Measurements from ENCODE around the gene ZNF862. TPM values are rescaled to one million over a fixed set of nuclear protein-coding genes. Genes with fewer than 3 reads are reported as not detected.

The ZNF862 gene
- total and polyA plus RNA-seq, 2 of the 8 experiments (the other 6 are each of a cell fraction or from before 2014, with no cell fraction given): 1.8 to 3.9 TPM

DNA sequence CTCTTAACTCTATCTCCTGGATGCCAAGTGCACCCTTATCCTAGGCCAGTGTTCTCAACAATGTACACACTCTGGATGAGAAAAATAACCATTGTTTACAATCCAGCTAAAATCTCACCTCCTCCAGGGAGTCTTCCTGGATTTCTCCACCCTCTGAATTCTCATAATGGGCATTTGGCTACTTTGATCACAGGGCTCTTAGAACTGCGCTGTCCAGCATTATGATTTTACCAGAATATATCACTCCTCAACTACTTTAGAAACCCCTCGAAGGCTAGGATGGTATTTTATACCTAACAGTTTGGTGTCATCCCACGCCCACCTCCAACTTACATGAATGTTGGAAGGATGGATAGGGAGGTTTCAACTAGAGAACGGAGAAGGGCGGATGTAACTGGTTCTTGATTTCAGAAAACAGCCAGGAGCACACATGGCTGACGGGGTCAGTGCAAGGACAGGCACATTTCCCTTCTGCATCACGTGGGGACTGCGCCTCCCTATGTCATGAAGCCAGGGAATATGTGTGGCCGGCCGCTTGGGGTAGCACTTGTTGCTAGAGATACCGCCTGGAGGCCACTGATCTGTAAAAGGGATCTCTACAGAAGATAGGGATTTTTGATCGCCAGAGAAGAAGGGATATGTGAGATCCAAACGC, 34.4 kb downstream of the ZNF862 start (continued):
- TF ChIP-seq RBBP5 (IDR thresholded peaks at IDR 0.05; ENCODE audit: borderline replicate concordance, low read depth, low read length) (no peak), SAP30 (IDR thresholded peaks at IDR 0.05; ENCODE audit: insufficient read depth, insufficient replicate concordance, low read length) (no peak), KDM1A (IDR thresholded peaks at IDR 0.05; ENCODE audit: borderline replicate concordance, low read length) (peak; percentile 53; the same call in 1 of the 2 replicates), EP300 (IDR thresholded peaks at IDR 0.05; ENCODE audit: borderline replicate concordance in 1 of 2, low read depth in 2 of 2, low read length in 2 of 2) (no peak), GTF2F1 (IDR thresholded peaks at IDR 0.05; ENCODE audit: borderline replicate concordance, low read depth, low read length) (no peak), POU5F1 (IDR thresholded peaks at IDR 0.05; ENCODE audit: low read depth, low read length) (no peak), NANOG (IDR thresholded peaks at IDR 0.05; ENCODE audit: insufficient read depth, low read depth, low read length, poor library complexity, severe bottlenecking) (no peak), TBP (IDR thresholded peaks at IDR 0.05; ENCODE audit: low read depth, low read length) (no peak), TEAD4 (IDR thresholded peaks at IDR 0.05; ENCODE audit: low read depth, low read length) (no peak), EGR1 (IDR thresholded peaks at IDR 0.05; ENCODE audit: borderline replicate concordance, low read depth, low read length) (no peak), SIN3A (conservative IDR thresholded peaks at IDR 0.05 in 1 of 2, IDR thresholded peaks at IDR 0.05 in 1 of 2; ENCODE audit: low read depth in 1 of 2, low read length in 2 of 2) (no peak), SIRT6 (IDR thresholded peaks at IDR 0.05; ENCODE audit: low read length) (no peak), YY1 (IDR thresholded peaks at IDR 0.05; ENCODE audit: low read depth, low read length) (0 out of 2 replicates have a peak, but pooled peaks have one; percentile 32), ASH2L (IDR thresholded peaks at IDR 0.05; ENCODE audit: low read length) (no peak), KDM5A (IDR thresholded peaks at IDR 0.05; ENCODE audit: low read length) (no peak), NRF1 (IDR thresholded peaks at IDR 0.05; ENCODE audit: low read depth, low read length) (no peak), SUZ12 (IDR thresholded peaks at IDR 0.05; ENCODE audit: low read length) (no peak), RFX5 (IDR thresholded peaks at IDR 0.05; ENCODE audit: borderline replicate concordance, low read depth, low read length) (no peak), CREB1 (IDR thresholded peaks at IDR 0.05) (no peak), SP2 (IDR thresholded peaks at IDR 0.05; ENCODE audit: low read length) (no peak), POLR2AphosphoS5 (IDR thresholded peaks at IDR 0.05; ENCODE audit: low read depth, low read length) (no peak; the same call in 1 of the 2 replicates), POLR2A (IDR thresholded peaks at IDR 0.05; ENCODE audit: control extremely low read depth in 1 of 2, low read depth in 2 of 2, low read length in 2 of 2) (no peak), TAF1 (IDR thresholded peaks at IDR 0.05; ENCODE audit: low read depth, low read length) (no peak)
- TF ChIP-seq, protein P1, sequence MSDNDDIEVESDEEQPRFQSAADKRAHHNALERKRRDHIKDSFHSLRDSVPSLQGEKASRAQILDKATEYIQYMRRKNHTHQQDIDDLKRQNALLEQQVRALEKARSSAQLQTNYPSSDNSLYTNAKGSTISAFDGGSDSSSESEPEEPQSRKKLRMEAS (IDR thresholded peaks at IDR 0.05): peak; percentile 90
- TF ChIP-seq, protein P2, sequence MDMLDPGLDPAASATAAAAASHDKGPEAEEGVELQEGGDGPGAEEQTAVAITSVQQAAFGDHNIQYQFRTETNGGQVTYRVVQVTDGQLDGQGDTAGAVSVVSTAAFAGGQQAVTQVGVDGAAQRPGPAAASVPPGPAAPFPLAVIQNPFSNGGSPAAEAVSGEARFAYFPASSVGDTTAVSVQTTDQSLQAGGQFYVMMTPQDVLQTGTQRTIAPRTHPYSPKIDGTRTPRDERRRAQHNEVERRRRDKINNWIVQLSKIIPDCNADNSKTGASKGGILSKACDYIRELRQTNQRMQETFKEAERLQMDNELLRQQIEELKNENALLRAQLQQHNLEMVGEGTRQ (IDR thresholded peaks at IDR 0.05; ENCODE audit: low read length): peak; percentile 79
